SK-N-SH treated with all-trans-retinoic acid at 6 μM for 48 hours (cell line): Measurements from ENCODE around the gene KANK2.

Experiments used
- ATAC-seq: fragments of 200-7000 bp; cut with Tn5 transposase; 3 replicates; pipeline ENCODE4 v1.9.1; 2020; ENCODE audit warnings: mild to moderate bottlenecking, moderate library complexity
- ARNTL ChIP-seq: fragments of 450-650 bp; formaldehyde crosslinking; IDR thresholded peaks from 2 replicates; pipeline ENCODE4 v1.5.0; 2020; ENCODE audit warnings: low read depth, mild to moderate bottlenecking, moderate library complexity, borderline replicate concordance
- BACH2 ChIP-seq: fragments of 250-450 bp; sonication (Bioruptor Pico); IDR thresholded peaks from 2 replicates; pipeline ENCODE4 v1.9.0; 2021; ENCODE audit warnings: mild to moderate bottlenecking, borderline replicate concordance
- CSDC2 ChIP-seq: fragments of 250-450 bp; sonication (Bioruptor Pico); IDR thresholded peaks from 2 replicates; pipeline ENCODE4 v1.5.0; 2020; ENCODE audit warnings: mild to moderate bottlenecking, moderate library complexity
- CSRNP3 ChIP-seq: fragments of 250-450 bp; sonication (Bioruptor Pico); IDR thresholded peaks from 2 replicates; pipeline ENCODE4 v1.5.1; 2021; ENCODE audit warnings: mild to moderate bottlenecking, moderate library complexity
- ESRRG ChIP-seq: fragments of 250-450 bp; sonication (Bioruptor Pico); IDR thresholded peaks from 2 replicates; pipeline ENCODE4 v1.6.1; 2021; ENCODE audit warnings: mild to moderate bottlenecking
- GLIS3 ChIP-seq: fragments of 250-450 bp; sonication (Bioruptor Pico); IDR thresholded peaks from 2 replicates; pipeline ENCODE4 v1.5.0; 2020; ENCODE audit warnings: mild to moderate bottlenecking, moderate library complexity
- ISL1 ChIP-seq: fragments of 250-450 bp; sonication (Bioruptor Pico); IDR thresholded peaks from 2 replicates; pipeline ENCODE4 v2.1.2; 2022; ENCODE audit warnings: mild to moderate bottlenecking, moderate library complexity
- OSR1 ChIP-seq: fragments of 250-450 bp; sonication (Bioruptor Pico); IDR thresholded peaks from 2 replicates; pipeline ENCODE4 v1.8.0; 2022; ENCODE audit warnings: moderate library complexity, mild to moderate bottlenecking, inconsistent platforms
- RARB ChIP-seq: fragments of 250-450 bp; sonication (Bioruptor Pico); IDR thresholded peaks from 2 replicates; pipeline ENCODE4 v1.8.0; 2021; ENCODE audit warnings: mild to moderate bottlenecking, moderate library complexity
- SNAI2 ChIP-seq: fragments of 250-450 bp; sonication (Bioruptor Pico); IDR thresholded peaks from 2 replicates; pipeline ENCODE4 v1.5.0; 2020; ENCODE audit warnings: mild to moderate bottlenecking, moderate library complexity
- TCF4 ChIP-seq: fragments of 250-450 bp; sonication (Bioruptor Pico); IDR thresholded peaks from 2 replicates; pipeline ENCODE4 v1.8.0; 2021; ENCODE audit warnings: mild to moderate bottlenecking, moderate library complexity, borderline replicate concordance
- TOX ChIP-seq: fragments of 250-450 bp; sonication (Bioruptor Pico); IDR thresholded peaks from 2 replicates; pipeline ENCODE4 v1.8.0; 2021; ENCODE audit warnings: mild to moderate bottlenecking, moderate library complexity, borderline replicate concordance
- TSHZ2 ChIP-seq: fragments of 250-450 bp; sonication (Bioruptor Pico); IDR thresholded peaks from 2 replicates; pipeline ENCODE4 v1.5.0; 2020; ENCODE audit warnings: mild to moderate bottlenecking, moderate library complexity
- ZC3H10 ChIP-seq: fragments of 250-450 bp; sonication (Bioruptor Pico); IDR thresholded peaks from 2 replicates; pipeline ENCODE4 v1.5.1; 2021; ENCODE audit warnings: mild to moderate bottlenecking, moderate library complexity
- ZFP3 ChIP-seq: fragments of 250-450 bp; sonication (Bioruptor Pico); IDR thresholded peaks from 2 replicates; pipeline ENCODE4 v1.5.0; 2020; ENCODE audit warnings: mild to moderate bottlenecking, moderate library complexity
- ZFP30 ChIP-seq: fragments of 450-650 bp; formaldehyde crosslinking; IDR thresholded peaks from 2 replicates; pipeline ENCODE4 v1.5.0; 2022; ENCODE audit warnings: mild to moderate bottlenecking, moderate library complexity
- ZNF565 ChIP-seq: fragments of 450-650 bp; formaldehyde crosslinking; conservative IDR thresholded peaks from 2 replicates; pipeline ENCODE4 v1.5.0; 2020; ENCODE audit warnings: low read depth, mild to moderate bottlenecking, moderate library complexity
- ZNF70 ChIP-seq: fragments of 450-650 bp; formaldehyde crosslinking; IDR thresholded peaks from 2 replicates; pipeline ENCODE4 v1.5.0; 2020; ENCODE audit warnings: mild to moderate bottlenecking, moderate library complexity
- ZNF8 ChIP-seq: fragments of 450-650 bp; formaldehyde crosslinking; IDR thresholded peaks from 2 replicates; pipeline ENCODE4 v1.5.0; 2020; ENCODE audit warnings: mild to moderate bottlenecking, moderate library complexity
- TF ChIP-seq, protein P1 (sequence below): fragments of 250-450 bp; sonication (Bioruptor Pico); IDR thresholded peaks from 2 replicates; pipeline ENCODE4 v1.8.0; 2020; ENCODE audit warnings: mild to moderate bottlenecking, moderate library complexity, borderline replicate concordance

KANK2 gene

DNA sequence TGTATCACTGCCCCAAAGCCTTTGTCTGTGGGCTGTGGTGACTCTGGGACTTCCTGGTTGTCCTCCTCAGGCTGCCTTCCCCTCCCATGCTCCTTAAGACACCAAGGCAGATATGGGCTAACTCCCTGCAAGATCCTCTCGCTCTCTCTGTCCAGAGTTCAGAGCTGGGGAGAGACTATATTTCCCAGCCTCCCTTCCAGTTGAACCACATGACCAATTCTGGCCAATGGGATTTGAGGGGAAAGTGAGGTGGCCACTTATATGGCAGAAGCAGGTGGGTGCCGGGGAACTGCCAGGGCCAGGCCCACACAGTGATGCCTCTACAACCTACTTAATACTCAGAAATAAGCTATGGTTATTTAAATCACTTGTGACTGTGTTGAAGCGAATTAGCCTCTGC, 25.9 kb upstream of the KANK2 start (continued):
- TF ChIP-seq, protein P1, sequence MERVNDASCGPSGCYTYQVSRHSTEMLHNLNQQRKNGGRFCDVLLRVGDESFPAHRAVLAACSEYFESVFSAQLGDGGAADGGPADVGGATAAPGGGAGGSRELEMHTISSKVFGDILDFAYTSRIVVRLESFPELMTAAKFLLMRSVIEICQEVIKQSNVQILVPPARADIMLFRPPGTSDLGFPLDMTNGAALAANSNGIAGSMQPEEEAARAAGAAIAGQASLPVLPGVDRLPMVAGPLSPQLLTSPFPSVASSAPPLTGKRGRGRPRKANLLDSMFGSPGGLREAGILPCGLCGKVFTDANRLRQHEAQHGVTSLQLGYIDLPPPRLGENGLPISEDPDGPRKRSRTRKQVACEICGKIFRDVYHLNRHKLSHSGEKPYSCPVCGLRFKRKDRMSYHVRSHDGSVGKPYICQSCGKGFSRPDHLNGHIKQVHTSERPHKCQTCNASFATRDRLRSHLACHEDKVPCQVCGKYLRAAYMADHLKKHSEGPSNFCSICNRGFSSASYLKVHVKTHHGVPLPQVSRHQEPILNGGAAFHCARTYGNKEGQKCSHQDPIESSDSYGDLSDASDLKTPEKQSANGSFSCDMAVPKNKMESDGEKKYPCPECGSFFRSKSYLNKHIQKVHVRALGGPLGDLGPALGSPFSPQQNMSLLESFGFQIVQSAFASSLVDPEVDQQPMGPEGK = no peak
- TF ChIP-seq, all 23 proteins: peak for 0

DNA sequence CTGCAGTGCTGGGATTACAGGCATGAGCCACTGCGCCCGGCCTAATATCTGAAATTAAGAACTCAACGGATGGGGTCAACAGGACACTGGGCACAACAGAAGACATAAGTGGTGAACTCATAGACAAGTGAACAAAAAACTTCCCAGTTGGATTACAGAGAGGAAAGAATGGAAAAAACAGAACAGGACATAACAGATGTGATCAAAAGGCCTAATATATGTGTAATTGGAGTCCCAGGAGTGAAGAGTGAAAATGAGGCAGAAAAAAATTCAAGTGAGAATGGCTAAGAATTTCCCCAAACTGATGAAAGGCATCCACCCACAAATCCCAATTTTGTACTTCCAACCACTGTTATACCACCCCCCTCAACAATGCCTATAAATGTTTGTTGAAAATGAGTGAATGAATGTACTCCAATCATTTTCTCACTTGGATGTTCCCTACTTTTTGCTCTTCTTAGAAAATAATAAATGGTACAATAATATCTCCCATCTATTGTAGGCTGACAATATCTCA, 23.8 kb upstream of the KANK2 start:
- TF ChIP-seq, protein P1 = no peak
- TF ChIP-seq BACH2 (CRISPR knock-in tag) (no peak), SNAI2 (CRISPR knock-in tag) (no peak), CSRNP3 (CRISPR knock-in tag) (no peak), ARNTL (no peak), ESRRG (CRISPR knock-in tag) (no peak), ZC3H10 (no peak), OSR1 (CRISPR knock-in tag) (no peak), ZNF8 (CRISPR knock-in tag) (no peak), GLIS3 (CRISPR knock-in tag) (no peak)
- ATAC-seq = no peak

GRCh38 chr19:11214387-11214786, 17.0 kb upstream of the KANK2 start:
- TF ChIP-seq RARB (CRISPR knock-in tag) (no peak), OSR1 (CRISPR knock-in tag) (no peak), ZC3H10 (no peak), ZNF565 (CRISPR knock-in tag) (no peak), ZFP30 (CRISPR knock-in tag) (no peak), ISL1 (CRISPR knock-in tag) (no peak), CSRNP3 (CRISPR knock-in tag) (no peak), ZNF8 (CRISPR knock-in tag) (no peak), ZFP3 (CRISPR knock-in tag) (no peak), ARNTL (no peak), TSHZ2 (CRISPR knock-in tag) (no peak), CSDC2 (CRISPR knock-in tag) (no peak), TCF4 (no peak), TOX (no peak), ZNF70 (CRISPR knock-in tag) (no peak), SNAI2 (CRISPR knock-in tag) (no peak)
- TF ChIP-seq, protein P1 = no peak
- ATAC-seq = no peak
